Measurements from ENCODE around the gene DNALI1. TPM values are rescaled to one million over a fixed set of nuclear protein-coding genes. Genes with fewer than 3 reads are reported as not detected.

Gene DNALI1
- polyA plus RNA-seq, 1 donor from 2014 or later = 33.5 TPM

- no peaks in the 10 kb centered on the region for H3F3A ChIP-seq (ENCODE audit: insufficient read depth, low read length, poor library complexity, severe bottlenecking)
- H3K9me3 ChIP-seq (ENCODE audit: low read length) = no peaks in the 10 kb centered on the region
- no peaks in the 10 kb centered on the region for H3K27me3 ChIP-seq (ENCODE audit: insufficient read depth, low read depth, low read length)
- no peak overlapping the region for H2AFZ ChIP-seq (ENCODE audit: low read depth, low read length)
- H3K4me3 ChIP-seq (ENCODE audit: low read length) = no peak overlapping the region
- H3K79me2 ChIP-seq (replicated peaks; ENCODE audit: insufficient read depth, low read length) = no peaks in the 10 kb centered on the region
- TF ChIP-seq, protein P1, sequence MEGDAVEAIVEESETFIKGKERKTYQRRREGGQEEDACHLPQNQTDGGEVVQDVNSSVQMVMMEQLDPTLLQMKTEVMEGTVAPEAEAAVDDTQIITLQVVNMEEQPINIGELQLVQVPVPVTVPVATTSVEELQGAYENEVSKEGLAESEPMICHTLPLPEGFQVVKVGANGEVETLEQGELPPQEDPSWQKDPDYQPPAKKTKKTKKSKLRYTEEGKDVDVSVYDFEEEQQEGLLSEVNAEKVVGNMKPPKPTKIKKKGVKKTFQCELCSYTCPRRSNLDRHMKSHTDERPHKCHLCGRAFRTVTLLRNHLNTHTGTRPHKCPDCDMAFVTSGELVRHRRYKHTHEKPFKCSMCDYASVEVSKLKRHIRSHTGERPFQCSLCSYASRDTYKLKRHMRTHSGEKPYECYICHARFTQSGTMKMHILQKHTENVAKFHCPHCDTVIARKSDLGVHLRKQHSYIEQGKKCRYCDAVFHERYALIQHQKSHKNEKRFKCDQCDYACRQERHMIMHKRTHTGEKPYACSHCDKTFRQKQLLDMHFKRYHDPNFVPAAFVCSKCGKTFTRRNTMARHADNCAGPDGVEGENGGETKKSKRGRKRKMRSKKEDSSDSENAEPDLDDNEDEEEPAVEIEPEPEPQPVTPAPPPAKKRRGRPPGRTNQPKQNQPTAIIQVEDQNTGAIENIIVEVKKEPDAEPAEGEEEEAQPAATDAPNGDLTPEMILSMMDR (IDR thresholded peaks at IDR 0.05; ENCODE audit: poor library complexity, severe bottlenecking) = no peak
- no peak for TF ChIP-seq MXI1 (conservative IDR thresholded peaks at IDR 0.05; ENCODE audit: poor library complexity, severe bottlenecking)
- TF ChIP-seq POLR2AphosphoS5 (IDR thresholded peaks at IDR 0.05) = no peak
- no peak for TF ChIP-seq EZH2 (IDR thresholded peaks at IDR 0.05; ENCODE audit: borderline replicate concordance, insufficient read depth, low read length, poor library complexity, severe bottlenecking)
- TF ChIP-seq TAF1 (IDR thresholded peaks at IDR 0.05; ENCODE audit: low read depth) = no peak
- TF ChIP-seq SMC3 (conservative IDR thresholded peaks at IDR 0.05; ENCODE audit: poor library complexity) = no peak
- no peaks in the 10 kb centered on the region for H3K36me3 ChIP-seq (ENCODE audit: insufficient read depth, low read length)
- H3K9me2 ChIP-seq (ENCODE audit: insufficient read depth, low read length) = no peaks in the 10 kb centered on the region
- H3K27ac ChIP-seq (ENCODE audit: low read length) = no peak overlapping the region
- no peak overlapping the region for H3K4me2 ChIP-seq (ENCODE audit: low read length)
- no peak overlapping the region for H3K9ac ChIP-seq (ENCODE audit: low read length)
- no peaks in the 10 kb centered on the region for H4K20me1 ChIP-seq (ENCODE audit: insufficient read depth)
Measured at GRCh38 chr1:37614105-37614504, 57.4 kb downstream of the DNALI1 start.

DNA sequence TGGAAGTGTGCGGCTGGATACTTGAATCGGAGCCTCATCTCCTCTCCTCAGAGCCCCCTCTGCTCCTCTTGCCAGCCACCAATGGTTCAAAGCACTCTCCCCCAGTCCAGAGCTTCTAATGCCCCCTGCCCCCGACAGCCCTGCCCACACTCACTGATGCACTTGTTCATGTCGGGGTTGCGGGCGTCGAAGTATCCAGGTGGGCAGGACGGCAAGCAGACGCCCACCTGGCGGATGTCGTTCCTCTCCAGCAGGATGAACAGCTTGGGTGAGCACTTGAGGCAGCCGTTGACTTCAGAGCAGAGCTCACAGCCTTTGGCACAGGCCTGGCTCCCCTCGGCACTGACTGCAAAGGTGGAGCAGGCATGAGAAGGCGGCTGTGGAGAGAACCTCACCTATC is 59.6 kb downstream of the DNALI1 start:
- no peaks in the 10 kb centered on the region for H3K27me3 ChIP-seq (ENCODE audit: insufficient read depth, low read depth, low read length)
- no peaks in the 10 kb centered on the region for H3K9me3 ChIP-seq (ENCODE audit: low read length)

More for the DNA sequence above, 59.6 kb downstream of the DNALI1 start:
- no peak overlapping the region for H2AFZ ChIP-seq (ENCODE audit: low read depth, low read length)
- H4K20me1 ChIP-seq (ENCODE audit: insufficient read depth) = no peaks in the 10 kb centered on the region
- no peak overlapping the region for H3K4me2 ChIP-seq (ENCODE audit: low read length)
- H3K36me3 ChIP-seq (ENCODE audit: insufficient read depth, low read length) = no peaks in the 10 kb centered on the region
- H3K9me2 ChIP-seq (ENCODE audit: insufficient read depth, low read length) = no peaks in the 10 kb centered on the region
- TF ChIP-seq, protein P1 (IDR thresholded peaks at IDR 0.05; ENCODE audit: poor library complexity, severe bottlenecking) = no peak
- no peak for TF ChIP-seq EP300 (conservative IDR thresholded peaks at IDR 0.05; ENCODE audit: poor library complexity, severe bottlenecking)
- TF ChIP-seq TAF1 (IDR thresholded peaks at IDR 0.05; ENCODE audit: low read depth) = no peak
- TF ChIP-seq EZH2 (IDR thresholded peaks at IDR 0.05; ENCODE audit: borderline replicate concordance, insufficient read depth, low read length, poor library complexity, severe bottlenecking) = no peak
- TF ChIP-seq POLR2AphosphoS5 (IDR thresholded peaks at IDR 0.05) = no peak
- no peak for TF ChIP-seq REST (IDR thresholded peaks at IDR 0.05; ENCODE audit: borderline replicate concordance)
- no peak for TF ChIP-seq MXI1 (conservative IDR thresholded peaks at IDR 0.05; ENCODE audit: poor library complexity, severe bottlenecking)
- no peak for TF ChIP-seq SMC3 (conservative IDR thresholded peaks at IDR 0.05; ENCODE audit: poor library complexity)
- no peak for TF ChIP-seq RAD21 (conservative IDR thresholded peaks at IDR 0.05)
- no peak overlapping the region for H3K27ac ChIP-seq (ENCODE audit: low read length)
- no peaks in the 10 kb centered on the region for H3F3A ChIP-seq (ENCODE audit: insufficient read depth, low read length, poor library complexity, severe bottlenecking)
- no peaks in the 10 kb centered on the region for H3K79me2 ChIP-seq (replicated peaks; ENCODE audit: insufficient read depth, low read length)
- H3K9ac ChIP-seq (ENCODE audit: low read length) = no peak overlapping the region
- H3K4me3 ChIP-seq (ENCODE audit: low read length) = no peak overlapping the region

Small RNAs within 50 kb of the gene (small RNA-seq; reads per million reads assigned to genes)
- gene AL034379.1 = 0 to 0.08 (median 0) reads per million in 3 experiments

Other genes starting within 250 kb of the DNALI1 start
- gene ZC3H12A, start 82.4 kb upstream of the DNALI1 start, polyA plus RNA-seq = 0.20 TPM in 1 of 2 replicates, not detected in the other
- 333 and 351 TPM in 2 replicates for gene MEAF6, start 42.2 kb upstream of the DNALI1 start, polyA plus RNA-seq
- 9.5 and 15.7 TPM in 2 replicates for gene SNIP1, start 2.6 kb upstream of the DNALI1 start, polyA plus RNA-seq
- 31.6 and 31.7 TPM in 2 replicates for gene GNL2, start 39.0 kb downstream of the DNALI1 start, polyA plus RNA-seq
- gene RSPO1, start 78.0 kb downstream of the DNALI1 start, polyA plus RNA-seq = 0.14 TPM in 1 of 2 replicates, not detected in the other
- gene CDCA8, start 135.6 kb downstream of the DNALI1 start, polyA plus RNA-seq = 0.72 and 1.0 TPM in 2 replicates
- 34.7 and 39.4 TPM in 2 replicates for gene EPHA10, start 208.2 kb downstream of the DNALI1 start, polyA plus RNA-seq
- gene MANEAL, start 236.9 kb downstream of the DNALI1 start, polyA plus RNA-seq = 37.0 and 46.7 TPM in 2 replicates

Data from neural cell (in vitro differentiated cells).